HL-60/S4 treated with retinoic acid at 250 ng/mL for 4 days and 3 days (cell line): ENCODE results near the gene FAM72C.
"Not testable (repeated sequence)": the region's sequence is repeated elsewhere in the genome, so short reads cannot be mapped to it uniquely, and the experiment has no call there.

ENCODE experiments used
- in situ Hi-C: fragments of 300-500 bp; cut with MboI; formaldehyde crosslinking; loops from 2 replicates; pipeline ENCODE4 v1.7.0; 2022; ENCODE audit warnings: low sequenced_read_pairs

FAM72C gene

DNA sequence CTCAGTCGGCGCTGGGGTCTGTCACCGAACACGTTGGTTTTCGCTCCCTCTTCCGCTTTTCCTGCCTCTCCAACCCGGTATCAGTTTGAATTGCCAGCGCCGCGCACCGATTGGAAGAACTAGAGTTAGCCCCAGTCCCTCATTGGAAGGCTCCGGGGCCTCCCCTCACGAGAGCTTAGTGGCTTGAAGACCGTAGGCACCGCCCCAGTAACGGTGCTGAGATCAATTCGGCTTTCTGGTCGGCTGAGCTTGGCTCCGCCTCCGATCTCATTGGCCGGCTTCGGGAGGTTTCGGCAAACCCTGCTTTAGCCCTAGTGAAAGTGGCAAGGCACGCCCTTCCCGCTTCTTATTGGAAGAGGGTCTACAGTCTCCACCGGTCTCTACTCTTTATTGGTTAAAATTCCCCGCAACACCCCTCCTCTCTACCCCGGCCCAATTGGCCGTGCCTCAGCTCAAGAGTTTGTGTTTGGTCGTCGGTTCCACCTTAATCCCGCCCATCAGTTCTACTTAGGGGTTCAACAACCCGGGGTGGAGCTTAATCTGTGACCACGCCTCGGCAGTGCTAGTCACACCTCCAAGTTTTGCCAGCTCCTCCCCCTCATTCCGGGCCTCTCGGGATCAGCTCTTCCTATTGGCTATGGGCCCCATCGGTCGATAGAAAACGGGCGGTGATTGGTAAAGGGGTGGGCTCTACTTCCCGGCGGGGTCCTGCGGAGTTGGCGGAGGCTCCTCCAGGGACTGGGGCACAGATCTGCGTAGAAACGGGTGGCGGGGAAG is at the start of gene FAM72C:
TSS of gene FAM72C (minus strand) at position 63 of the 777 bp plus-strand sequence. CDS start 845 bp downstream, outside the sequence.
- in situ Hi-C loops = not testable (repeated sequence)

DNA sequence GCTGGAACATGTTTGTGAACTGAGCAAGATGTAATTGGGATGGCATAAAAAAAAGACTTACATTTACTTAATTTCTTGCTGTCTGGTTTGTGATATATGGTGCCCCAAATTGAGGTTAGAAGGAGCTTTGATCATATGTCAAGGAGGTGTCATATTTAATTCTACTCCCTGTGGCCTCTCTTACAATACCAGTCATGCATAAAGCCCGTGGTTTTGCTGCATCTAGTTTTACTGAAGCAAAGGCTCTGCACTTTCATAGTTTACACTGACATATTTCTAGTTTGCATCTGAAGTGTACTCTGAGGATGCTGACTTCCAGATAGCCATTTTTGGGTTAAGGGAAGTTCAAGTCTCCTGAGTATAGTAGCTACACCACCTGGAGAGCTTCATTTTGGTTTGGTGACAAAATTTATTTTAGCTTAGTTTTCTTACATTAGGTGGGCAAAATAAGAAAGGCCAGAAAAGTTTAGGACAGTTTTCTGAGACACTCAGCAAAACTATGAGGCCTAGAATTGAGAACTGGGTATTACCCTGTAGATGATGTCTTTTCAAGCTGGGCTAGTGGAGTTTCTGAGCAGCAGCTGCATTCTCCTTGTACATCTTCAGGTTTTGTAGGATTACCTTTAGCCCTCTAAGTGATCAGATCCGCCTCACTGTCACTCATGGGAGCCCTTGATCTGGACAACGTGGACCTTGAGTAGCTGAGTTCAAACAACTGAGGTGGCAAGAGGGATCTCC is 48.4 kb upstream of the FAM72C start:
- in situ Hi-C loops = not testable (repeated sequence)

DNA sequence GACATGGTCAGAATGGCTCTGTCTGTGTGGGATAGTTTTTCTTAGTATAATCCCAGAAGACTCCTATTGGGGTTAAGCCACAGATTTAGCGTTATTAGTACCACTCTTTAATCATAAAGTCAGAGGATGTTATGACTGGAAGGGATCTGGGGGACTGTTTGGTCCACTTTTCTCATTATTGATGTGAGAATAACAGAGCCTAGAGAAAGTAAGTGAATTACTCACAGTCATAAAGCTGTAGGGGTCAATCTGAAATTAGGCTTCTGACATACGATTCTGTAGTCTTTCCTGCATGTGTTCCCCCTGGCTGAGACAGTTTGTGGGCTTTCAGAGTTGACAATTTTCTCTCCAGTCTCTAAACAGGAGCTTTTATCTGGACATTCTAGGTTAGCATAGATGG is 47.3 kb upstream of the FAM72C start:
- in situ Hi-C loops = not testable (repeated sequence)

DNA sequence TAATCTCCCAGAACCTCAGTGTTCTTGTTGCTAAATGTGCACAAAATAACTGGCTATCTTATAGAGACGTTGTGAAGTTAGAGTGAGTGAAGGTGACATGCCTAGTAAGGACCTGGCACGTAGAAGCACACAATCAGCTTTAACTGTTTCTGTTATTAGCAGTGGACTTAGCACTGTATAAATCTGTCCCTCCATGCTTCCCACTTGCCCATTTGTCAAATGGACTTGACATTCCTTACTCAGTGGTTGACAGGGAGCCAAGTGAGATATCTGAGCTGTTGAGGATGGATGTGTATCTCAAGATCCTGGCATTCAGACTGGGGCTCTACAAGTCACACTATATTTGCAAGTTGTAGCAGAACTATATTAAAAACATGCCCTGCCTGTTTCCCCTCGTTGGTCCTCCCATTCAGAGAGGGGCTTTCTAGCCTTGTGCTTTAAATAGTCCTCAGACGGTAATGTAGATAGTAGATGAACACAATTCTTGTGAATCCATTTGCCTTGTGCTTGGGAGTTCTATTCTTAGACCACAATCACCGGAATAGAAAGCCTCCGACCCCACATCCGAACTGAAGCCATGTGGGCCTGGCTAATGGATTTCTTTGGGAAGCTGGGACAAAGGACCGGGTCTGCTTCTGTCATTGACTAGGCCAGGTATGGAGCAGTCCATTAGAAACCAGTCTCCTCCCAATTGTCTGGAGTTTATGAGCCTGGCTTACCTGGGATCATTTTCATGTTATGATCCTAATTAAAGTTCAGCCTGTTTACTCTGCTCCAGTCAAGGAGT is 43.6 kb upstream of the FAM72C start:
- in situ Hi-C loops = not testable (repeated sequence)

DNA sequence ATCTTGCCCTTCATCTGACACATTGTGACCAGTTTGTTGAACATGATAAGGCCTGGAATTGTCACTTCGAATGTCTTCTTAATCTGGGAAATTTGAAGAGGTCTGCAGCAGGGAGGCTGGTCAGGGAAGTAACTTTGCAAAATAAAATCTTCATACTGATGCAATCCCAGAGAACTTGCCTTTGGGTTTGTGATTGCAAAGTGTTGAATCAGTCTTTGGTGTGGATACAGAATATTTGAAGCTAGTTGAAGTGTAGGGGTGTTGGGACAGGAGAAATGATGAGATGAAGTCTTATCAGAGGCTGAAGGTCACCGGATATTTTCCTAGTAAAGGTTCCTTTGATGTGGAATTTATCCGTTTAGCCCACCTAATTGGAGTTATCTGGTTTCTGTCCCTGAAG is 42.7 kb upstream of the FAM72C start:
- in situ Hi-C loops = not testable (repeated sequence)

DNA sequence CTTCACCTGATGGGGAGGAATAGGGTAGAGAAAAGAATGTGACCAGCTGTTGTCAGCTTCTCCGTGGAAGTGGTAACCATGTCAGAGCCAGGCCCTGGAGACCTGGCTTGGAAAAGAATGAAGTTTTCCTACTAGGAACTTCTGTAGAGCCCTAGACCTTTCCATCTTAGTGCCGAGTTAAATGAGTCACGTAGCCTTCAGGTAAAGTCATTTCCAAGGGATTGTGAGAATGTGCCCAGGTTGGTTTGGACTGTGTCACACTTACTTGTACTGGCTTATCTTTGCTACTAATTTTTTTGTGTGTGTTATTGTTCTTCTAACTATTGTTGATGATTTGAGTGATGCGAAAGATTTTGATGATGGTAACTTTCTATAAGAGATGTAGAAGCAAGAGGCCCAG is 42.3 kb upstream of the FAM72C start:
- in situ Hi-C loops = not testable (repeated sequence)

DNA sequence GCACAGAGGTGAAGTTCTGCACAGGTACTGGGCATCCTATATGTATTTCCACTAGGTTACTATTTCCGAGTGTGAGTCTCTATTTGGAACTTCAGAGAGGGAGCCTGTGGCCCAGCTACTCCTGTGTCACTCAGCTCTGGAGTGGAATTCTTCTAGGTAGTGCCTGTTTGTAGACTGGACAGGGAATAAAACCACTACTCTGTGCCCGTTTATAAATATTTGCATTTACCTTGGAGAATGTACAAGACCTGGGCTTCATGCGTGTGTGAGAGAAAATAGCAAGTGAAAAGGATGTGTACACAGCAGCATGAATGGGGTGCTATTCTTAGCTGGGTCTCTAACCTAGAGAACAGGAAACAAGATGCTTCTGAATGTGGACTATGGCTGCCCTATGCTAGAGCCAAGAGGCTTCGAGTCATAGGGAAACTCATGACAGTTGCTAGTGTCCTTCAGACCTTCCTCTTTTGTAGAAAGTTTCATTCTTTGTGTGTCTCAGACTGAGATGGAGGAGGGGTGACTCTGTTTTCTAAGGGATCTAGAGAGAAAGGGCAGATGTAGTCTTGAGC is 40.5 kb upstream of the FAM72C start:
- in situ Hi-C loops = not testable (repeated sequence)

DNA sequence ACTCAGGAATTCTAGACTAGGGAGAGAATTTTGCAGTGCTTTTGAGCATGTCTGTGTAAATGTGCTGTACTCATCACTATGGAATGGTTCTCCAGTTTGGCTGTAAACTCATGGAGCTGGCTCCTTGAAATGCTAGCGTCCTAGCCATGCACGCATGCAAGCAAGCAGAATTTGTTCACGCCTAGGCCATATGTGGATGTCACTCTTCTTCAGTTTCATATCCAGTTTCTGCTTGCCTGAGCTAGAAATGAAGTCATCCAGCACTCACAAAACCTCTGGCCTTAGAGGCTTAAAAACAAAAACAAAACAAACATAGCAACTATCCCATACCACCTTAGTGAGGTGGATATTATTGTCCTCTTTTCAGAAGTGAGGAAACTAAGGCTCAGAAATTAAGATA is 37.6 kb upstream of the FAM72C start:
- in situ Hi-C loops = not testable (repeated sequence)

DNA sequence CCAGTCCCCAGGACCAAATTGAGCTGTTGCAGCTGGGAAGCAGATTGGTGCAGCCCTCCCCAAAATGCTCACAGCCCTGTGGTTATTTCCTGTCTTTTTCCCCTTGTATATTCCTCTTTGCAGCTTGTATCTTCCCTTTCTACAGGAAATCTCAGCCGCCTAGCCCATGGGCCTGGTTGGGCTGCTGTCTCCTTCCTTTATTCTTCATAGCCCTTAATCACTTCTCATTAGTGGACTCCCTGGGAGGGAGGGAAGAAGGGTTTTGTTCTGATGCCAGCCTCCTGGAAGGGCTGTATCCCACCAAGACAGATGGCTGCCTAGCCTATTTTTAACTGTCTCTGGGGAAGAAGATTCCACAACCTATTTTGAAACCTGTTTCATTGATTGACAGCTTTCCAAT is 32.5 kb upstream of the FAM72C start:
- in situ Hi-C loops = not testable (repeated sequence)

DNA sequence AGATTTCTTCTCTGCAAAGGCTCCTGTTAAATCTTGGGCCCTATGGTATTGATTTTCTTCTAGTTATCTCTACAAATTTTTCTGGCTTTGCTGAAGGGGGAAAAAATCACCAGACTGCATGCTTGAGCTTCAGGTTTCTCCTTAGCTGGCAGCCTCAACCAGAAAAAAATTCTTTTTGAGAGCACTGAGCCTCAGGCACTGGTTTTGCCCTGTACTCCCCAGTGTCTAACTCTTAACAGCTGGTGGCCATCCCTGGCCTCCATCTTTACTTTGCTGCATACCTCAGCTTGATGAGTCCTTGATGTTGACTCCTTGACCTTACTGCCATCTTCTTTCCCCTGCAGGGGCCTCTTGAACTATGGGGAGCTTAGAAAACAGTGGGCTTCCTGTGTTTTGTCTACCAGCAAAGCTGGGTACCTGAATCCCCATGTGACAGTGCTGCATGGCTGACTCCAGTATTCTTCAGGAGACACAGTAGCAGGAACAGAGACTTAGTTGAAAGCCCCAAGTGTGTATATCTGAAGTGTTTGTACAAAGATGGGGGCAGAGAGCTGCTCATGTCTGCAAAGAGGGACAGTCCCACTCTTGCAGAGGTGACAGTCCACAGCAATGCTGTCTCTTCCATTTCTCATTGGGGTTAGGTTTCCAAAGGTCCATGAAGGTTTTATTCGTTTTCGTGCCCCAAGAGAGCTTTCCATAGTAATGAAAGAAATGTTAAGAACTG is 31.7 kb upstream of the FAM72C start:
- in situ Hi-C loops = not testable (repeated sequence)

DNA sequence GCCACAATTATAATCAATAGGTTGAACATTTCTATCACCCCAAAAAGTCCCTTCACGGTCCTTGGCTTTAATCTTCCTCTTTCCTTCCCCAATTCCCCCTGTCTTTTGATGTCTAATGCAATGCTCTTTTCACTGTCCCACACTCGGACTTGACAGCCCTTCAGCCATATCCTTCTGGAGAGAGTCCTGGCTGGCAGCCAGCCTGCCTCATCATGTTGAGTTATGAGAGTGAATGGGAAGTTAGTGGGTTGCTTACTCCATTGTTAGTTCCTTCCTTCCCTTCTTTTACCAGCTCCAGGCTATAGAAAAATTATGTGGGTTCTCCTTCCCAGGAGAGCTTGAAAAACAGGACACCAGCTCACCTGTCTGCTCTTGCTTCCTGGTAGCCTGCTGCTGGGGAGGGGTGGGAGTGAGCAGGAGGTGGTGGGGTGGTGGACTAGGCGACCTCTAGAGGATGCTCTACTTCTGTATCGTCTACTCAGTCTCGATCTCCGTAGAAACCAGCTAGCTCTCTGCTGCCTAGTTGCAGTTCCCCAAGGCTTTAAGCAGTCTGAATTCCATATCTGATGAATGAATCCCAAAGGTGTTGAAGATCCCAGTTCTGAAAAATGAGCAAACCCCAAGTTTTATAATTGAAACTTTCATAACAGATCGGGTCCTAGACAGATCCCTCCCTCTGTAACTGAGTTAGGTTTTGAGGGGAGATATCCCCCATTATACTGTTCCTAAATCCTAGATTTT is 30.5 kb upstream of the FAM72C start:
- in situ Hi-C loops = not testable (repeated sequence)

DNA sequence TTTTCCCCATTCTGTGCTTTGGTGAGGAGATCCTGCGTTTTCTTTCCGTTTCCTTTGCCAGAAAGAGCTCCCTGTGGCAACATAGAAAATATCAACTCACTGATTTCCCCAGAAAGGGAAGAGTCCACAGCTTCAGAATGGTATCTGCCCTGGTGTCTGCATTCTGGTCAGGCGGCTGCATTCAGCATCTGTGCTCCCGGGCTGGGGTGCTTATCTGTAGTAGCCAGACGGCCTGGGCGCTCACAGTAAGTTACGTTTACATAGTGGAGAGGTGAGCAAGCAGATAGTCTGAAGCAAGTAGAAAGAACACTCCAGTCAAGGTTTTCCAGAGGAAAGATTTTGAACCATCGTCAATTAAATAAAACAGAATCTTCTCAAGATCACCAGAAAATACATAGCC is 29.3 kb upstream of the FAM72C start:
- in situ Hi-C loops = not testable (repeated sequence)

DNA sequence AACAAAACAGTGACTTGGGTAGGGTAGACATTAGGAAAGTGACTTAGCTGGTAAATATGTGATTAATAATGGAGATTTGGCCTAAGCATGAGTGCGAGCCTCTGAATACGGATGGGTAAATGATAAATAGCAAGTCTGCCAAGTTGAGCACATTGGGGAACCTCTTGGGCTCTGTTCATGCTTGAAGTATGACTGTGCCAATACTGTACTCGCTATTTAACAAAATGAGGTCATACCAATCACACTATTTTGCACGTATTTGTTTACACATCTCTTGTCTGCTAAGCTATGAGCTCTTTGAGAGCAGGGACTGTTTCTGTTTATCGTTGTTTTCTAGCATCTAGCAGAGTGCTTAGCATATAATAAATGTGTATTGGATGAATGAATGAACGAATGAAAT is 24.2 kb upstream of the FAM72C start:
- in situ Hi-C loops = not testable (repeated sequence)

DNA sequence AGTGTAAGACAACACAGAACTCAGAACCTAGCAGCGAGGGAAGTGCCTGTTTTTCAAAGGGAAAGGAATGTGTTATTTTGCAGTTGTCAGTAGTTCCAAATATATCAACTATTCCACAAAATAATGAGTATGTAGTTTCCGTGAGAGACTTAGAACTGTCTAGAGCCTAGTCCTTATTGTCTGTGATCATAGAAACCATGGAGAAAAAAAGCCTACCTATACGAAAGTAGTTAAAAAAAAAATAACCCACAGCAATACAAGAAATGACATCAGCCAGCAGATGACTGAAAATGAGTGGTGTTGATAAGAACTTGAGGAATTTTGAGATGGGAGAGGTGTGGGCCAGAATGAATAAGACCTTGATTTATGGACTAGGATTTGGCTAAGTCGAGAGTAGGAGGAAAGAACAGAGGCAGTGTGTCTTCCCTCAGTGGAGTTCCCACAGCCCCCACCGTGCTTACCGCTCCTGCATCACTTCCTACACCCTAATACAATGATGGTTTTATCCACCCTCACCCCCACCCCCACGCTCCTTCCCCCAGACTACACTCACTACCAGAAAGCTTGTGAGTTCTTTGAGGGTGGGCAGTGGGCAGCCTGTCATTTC is 21.6 kb upstream of the FAM72C start:
- in situ Hi-C loops = not testable (repeated sequence)

DNA sequence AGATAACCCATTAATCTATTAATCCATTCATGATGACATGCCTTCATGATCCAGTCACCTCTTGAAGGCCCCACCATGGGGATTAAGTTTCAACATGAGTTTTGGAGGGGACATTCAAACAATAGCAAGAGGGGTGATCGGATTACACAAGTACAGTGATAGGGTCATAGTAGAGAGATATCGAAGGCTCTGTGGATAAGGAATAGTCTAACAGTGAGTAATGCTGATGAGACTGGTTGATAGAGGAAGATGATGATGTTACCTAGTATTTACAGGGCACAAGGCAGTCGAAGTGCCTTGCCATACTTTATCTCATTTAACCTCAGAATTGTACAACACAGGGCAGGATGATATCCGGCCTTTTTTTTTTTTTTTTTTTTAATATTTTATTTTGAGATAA is 18.9 kb upstream of the FAM72C start:
- in situ Hi-C loops = not testable (repeated sequence)

DNA sequence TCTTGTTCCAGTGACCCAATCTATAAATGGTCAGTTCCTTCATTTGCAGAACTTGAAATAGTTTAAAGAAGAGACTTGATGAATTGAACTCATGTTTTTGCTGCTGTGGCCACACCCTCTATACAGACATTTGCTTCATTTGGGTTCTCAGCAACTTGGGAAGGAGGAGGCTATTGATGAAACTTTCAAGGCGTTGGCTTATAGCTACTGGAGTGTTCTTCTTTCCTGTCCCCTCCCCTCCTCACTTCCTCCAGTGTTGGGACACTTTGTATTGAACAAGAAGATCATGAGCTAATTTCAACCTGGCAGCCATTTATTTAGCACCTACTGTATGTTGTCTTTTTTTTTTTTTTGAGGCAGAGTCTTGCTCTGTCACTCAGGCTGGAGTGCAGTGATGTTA is 17.9 kb upstream of the FAM72C start:
- in situ Hi-C loops = not testable (repeated sequence)

DNA sequence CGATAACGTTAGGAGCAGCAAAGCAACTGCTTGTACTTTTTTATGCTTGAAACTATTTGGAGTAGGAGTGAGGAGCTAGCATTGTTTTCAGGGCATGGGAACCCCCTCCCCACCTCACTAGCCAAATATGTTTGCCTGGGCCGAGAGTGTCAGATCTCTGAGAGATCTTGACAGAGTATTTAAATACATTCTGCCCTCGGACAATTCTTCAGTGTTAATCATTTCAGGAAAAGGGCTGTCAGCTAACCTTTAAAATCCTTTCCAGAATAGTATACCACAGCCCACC is 17.6 kb upstream of the FAM72C start:
- in situ Hi-C loops = not testable (repeated sequence)

DNA sequence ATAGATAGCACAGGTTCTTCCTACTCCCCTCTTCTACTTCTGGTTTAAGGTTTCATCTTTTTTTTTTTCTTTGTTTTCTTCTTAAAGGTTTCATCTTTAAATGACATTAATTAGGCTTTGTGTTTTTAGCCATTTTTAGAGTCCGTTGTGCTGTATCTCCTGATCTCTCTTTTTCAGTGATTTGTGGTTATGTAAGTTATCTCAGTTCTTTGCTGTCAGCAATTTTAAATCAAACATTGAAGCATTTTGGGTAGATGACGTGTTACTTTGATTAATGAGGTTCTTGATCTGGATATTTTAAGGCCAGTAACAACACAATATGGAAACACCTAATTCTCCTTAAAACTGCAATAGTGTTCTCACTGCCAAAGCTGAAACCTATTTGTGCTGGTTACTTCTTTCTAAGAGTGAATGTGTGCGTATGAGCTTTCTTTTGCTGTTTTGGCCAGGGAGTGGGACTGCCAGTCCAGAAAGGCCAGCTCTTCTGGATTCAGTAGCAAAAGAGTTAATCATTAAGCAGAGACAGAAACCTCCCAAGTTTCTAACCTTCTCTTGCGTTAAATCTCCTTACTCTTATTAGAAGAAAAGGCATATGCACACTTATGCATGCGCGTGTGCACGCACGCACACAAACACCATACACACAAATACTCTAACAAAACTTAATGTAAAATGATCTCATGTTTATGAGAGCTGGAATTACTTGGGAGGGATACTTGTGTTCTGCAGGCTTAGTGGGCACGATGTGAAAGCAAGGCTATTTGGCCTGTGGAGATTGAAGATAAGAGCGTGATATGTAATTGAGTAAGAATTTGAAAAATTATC is 17.0 kb upstream of the FAM72C start:
- in situ Hi-C loops = not testable (repeated sequence)

DNA sequence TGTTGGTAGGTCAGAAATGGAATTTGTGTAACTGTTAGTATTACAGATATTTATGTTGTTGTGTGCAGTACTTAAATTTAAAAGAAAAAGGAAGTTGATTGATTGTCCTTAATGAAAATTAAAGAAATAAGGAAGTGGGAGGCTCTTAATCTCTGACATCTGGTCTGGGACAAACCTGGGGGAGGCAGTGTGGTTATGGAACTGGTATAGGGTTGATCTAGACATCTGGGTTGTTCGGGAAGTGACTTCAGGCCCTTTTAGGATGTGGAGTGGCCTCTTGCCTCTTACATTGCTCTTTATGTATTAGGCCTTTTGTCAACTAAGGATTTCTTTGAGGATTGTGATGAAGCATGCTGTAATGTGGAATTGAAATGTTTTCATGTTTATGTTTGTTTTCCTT is 16.1 kb upstream of the FAM72C start:
- in situ Hi-C loops = not testable (repeated sequence)
